ENCODE results near the gene ZNF311.

Gene ZNF311

GRCh38 chr6:29005183-29005885 is at the start of gene ZNF311:
Gene ZNF311 (minus strand): TSS chr6:29005315. CDS start chr6:29003954, 1,361 bp downstream.
- peak; percentile 27 for DNase-seq

GRCh38 chr6:29051680-29052079 is 46.6 kb upstream of the ZNF311 start:
- no peak for DNase-seq

- no peak for DNase-seq
Measured at GRCh38 chr6:29045075-29045474, 40.0 kb upstream of the ZNF311 start, which contains the start of gene OR2W1. Gene OR2W1 (minus strand): TSS chr6:29045175. CDS start chr6:29045175, 0 bp downstream.

GRCh38 chr6:29035951-29036350 is 30.8 kb upstream of the ZNF311 start:
- DNase-seq: no peak

GRCh38 chr6:29028821-29029220 is 23.7 kb upstream of the ZNF311 start:
- no peak for DNase-seq

GRCh38 chr6:29025927-29026585 is 20.9 kb upstream of the ZNF311 start:
- DNase-seq: no peak

GRCh38 chr6:29021434-29021833 is 16.3 kb upstream of the ZNF311 start:
- no peak for DNase-seq

- DNase-seq: no peak
Measured at GRCh38 chr6:29019629-29020028, 14.5 kb upstream of the ZNF311 start.

- no peak for DNase-seq
Measured at GRCh38 chr6:29017428-29017802, 12.3 kb upstream of the ZNF311 start.

GRCh38 chr6:29016559-29017427 is 11.7 kb upstream of the ZNF311 start:
- DNase-seq: peak; percentile 72

GRCh38 chr6:29014729-29015608 is 9.9 kb upstream of the ZNF311 start:
- DNase-seq: no peak

GRCh38 chr6:29011276-29011734 is 6.2 kb upstream of the ZNF311 start:
- DNase-seq: peak; percentile 7

GRCh38 chr6:29009358-29009757 is 4.2 kb upstream of the ZNF311 start:
- DNase-seq: no peak

- DNase-seq: no peak
Measured at GRCh38 chr6:29008089-29008488, 3.0 kb upstream of the ZNF311 start.

- DNase-seq: no peak
Measured at GRCh38 chr6:28996844-28997510, 8.1 kb downstream of the ZNF311 start.

GRCh38 chr6:28995093-28995650 is 9.9 kb downstream of the ZNF311 start:
- DNase-seq: no peak

GRCh38 chr6:28988536-28989311 is 16.4 kb downstream of the ZNF311 start:
- no peak for DNase-seq

GRCh38 chr6:28985462-28986164 is 19.5 kb downstream of the ZNF311 start:
- peak; percentile 85 for DNase-seq

GRCh38 chr6:28983838-28984237 is 21.3 kb downstream of the ZNF311 start:
- DNase-seq: no peak
